Left kidney (tissue), 2 donors: ENCODE data around the gene CNOT3. TPM values are rescaled to one million over a fixed set of nuclear protein-coding genes. Genes with fewer than 3 reads are reported as not detected.
"Not testable (repeated sequence)": the region's sequence is repeated elsewhere in the genome, so short reads cannot be mapped to it uniquely, and the experiment has no call there.

Experiments
- DNase-seq: peaks from one replicate; pipeline ENCODE4 v3.0.0-alpha.2; 2013
- polyA plus RNA-seq: library from polyadenylated mRNA; unstranded; fragments of 120-200 nt; gene quantifications from one replicate; pipeline ENCODE4 v1.2.1, GENCODE V29; 2013; ENCODE audit not compliant: insufficient read length

Gene CNOT3
- polyA plus RNA-seq, 1 donor = 81.7 TPM

DNA sequence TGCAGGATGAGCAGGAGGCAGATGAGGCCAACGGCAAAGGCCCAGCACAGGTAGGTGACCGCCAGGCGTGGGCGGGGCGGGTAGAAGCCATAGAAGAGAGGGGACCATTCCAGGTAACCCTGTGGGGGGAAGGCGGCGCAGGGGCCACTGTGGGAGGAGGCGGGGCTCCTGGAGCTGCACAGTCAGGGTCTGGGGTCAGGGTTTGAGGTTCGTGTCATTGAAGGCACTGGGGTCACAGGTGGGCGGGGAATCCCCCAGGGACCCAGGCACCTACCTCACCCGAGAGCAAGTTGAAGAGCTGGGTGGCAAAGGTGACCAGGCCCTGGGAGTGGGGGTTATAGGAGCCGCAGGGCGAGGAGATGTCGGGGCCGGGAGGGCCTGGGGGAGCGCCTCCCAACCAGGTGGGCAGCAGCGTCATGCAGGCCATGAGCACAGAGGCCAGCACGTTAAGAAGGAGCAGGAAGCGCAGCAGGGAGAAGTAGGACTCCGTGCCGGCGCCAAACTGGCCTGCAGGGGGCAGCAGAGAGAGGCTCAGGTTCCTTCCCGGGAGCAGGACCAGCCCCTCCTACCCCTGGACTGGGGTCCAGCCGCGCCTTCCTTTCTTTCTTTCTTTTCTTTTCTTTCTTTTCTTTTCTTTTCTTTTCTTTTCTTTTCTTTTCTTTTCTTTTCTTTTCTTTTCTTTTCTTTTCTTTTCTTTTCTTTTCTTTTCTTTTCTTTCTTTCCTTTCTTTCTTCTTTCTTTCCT, 30.8 kb downstream of the CNOT3 start:
- DNase-seq = peak; percentile 86

GRCh38 chr19:54169149-54169740, 31.7 kb downstream of the CNOT3 start:
- no peak for DNase-seq

GRCh38 chr19:54171736-54172431, 34.3 kb downstream of the CNOT3 start:
- DNase-seq = not testable (repeated sequence)

- peak; percentile 26 for DNase-seq
Observed at GRCh38 chr19:54172471-54173358, 35.2 kb downstream of the CNOT3 start, which contains the start of gene TMC4. TSS of gene TMC4 (minus strand) at chr19:54173160. CDS start at chr19:54173117, 43 bp downstream.

DNA sequence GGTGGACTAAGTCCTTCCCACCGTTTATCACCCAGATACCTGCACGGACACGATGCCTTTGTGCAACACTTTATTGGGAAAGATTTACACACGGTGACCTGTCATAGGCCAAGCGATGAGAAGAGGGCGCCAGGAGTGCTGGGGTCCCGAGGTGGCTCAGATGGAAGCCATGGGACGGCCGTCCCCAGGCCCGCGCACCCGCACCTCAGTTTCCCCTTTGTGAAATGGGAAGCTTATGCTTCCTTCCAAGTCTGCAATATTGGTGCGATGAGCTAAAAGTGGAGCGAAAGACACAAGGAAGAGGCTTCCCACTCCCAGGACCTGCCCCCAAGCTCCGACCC, 35.8 kb downstream of the CNOT3 start:
- DNase-seq = no peak

DNA sequence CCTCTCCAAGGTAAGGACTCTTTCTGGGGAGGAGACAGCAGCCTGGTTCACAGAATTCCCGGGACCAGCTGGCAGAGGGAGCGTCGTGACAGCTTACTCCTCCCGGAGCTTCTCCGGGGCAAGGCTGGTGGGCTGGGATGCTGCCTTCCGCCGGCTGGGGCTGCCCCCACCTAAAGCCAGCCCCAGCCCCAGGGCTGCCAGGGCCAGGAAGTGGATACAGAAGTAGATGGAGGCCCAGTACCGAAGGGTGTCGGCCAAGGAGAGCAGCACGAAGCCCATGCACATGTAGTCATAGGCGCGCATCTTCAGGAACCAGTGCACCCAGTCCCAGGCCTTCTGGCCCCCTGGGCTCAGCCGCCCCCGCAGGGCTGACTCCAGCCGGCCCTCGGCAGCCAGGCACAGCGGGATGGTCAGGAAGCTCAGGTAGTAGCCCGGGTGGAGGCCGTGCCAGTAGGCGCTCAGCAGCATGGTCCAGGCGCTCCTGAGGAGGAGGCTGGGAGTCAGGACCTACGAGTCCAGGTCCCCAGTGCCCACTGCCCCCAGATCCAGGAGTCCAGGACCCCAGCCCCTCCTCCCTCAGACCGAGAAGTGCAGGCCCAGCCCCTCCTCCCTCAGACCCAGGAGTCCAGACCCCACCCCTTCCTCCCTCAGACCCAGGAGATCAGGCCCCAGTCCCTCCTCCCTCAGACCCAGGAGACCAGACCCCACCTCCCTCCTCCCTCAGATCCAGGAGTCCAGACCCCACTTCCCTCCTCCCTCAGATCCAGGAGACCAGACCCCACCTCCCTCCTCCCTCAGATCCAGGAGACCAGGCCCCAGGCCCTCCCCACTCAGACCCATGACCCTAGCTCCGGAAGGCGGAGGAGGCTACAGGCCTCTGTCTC, 36.6 kb downstream of the CNOT3 start:
- DNase-seq = no peak

- DNase-seq = no peak
Observed at GRCh38 chr19:54178581-54179261, 41.2 kb downstream of the CNOT3 start.

GRCh38 chr19:54179262-54179852, 41.8 kb downstream of the CNOT3 start:
- DNase-seq = no peak

- peak; percentile 81 for DNase-seq
Observed at GRCh38 chr19:54179921-54180461, 42.4 kb downstream of the CNOT3 start.

GRCh38 chr19:54180691-54181091, 43.1 kb downstream of the CNOT3 start:
- DNase-seq = no peak

DNA sequence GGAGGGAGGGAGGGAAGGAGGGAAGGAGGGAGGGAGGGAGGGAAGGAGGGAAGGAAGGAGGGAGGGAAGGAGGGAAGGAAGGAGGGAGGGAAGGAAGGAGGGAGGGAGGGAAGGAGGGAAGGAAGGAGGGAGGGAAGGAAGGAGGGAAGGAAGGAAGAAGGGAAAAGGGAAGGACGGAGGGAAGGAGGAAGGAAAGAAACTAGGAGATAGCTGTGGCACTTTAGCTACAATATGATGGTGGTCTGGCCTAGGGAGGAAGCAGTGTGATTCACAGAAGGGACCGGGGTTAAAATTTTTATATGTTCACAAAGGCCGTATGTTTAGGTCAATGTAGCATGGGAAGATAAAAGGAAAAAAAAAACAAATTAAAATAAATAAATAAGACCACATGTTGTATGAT, 44.3 kb downstream of the CNOT3 start:
- not testable (repeated sequence) for DNase-seq

GRCh38 chr19:54183431-54183830, 45.9 kb downstream of the CNOT3 start:
- DNase-seq = no peak

GRCh38 chr19:54186351-54186750, 48.8 kb downstream of the CNOT3 start:
- DNase-seq = no peak

- DNase-seq = no peak
Observed at GRCh38 chr19:54186934-54187381, 49.4 kb downstream of the CNOT3 start.

DNA sequence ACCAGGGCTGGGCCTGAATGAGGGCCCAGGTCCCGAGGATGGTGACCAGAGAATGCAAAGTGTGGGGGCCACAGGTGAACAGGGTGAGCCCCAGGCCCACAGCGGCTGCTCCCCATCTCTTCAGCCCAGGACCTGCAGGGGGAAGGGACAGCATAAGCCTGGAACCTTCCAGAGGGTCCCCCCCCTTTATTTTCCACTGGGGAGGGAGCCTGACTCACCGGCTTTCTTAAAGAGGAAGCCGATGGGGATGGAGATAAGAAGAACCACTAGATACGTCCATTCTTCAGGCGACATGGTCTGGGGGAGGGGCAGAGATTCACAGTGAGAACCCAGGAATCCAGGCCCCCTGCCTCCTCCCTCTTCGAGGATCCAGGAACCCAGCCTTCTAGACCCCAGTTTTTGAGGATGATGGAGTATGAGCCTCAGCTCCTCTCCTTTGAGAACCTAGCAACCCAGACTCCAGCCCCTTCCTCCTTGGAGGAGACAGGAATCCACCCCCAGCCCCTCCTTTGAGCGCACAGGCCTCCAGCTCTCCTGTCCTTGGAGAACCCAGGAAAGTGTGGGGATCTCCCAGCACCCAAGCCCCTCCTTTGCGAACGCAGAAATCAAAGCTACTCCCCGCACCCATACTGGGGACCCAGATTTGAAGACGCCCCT, 50.8 kb downstream of the CNOT3 start:
- no peak for DNase-seq

DNA sequence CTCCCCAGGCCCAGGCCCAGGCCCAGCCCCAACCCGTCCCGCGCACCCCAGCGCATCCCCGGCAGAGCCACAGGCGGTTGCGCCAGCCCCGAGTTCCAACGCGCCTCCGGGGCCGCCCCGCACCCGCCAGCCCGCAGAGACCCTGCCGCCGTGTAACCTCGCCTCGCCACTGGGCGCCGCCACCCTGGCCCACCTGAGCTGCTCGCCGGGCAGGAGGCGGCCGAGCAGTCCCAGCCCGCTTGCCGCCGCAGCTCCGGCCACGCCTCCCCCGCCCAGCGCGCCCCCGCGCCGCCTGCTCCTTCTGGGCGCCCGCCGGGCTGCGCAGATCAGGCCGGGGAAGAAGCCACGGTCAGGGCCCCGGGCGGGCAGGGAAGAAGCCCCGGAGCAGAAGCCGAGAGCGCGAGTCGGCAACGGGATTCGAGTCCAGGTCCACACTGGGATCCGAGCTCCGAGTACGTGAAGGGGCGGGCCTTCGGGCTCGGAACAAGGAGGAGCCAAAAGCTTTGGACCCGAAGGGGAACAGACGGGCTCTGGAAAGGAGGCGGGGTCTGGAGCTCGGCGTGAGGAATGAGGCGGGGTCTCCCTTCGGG, 51.7 kb downstream of the CNOT3 start, which contains the start of gene MBOAT7:
Gene MBOAT7 (minus strand): TSS at position 436 of the 590 bp plus-strand sequence. CDS start 1,072 bp downstream, outside the sequence.
- DNase-seq = no peak

DNA sequence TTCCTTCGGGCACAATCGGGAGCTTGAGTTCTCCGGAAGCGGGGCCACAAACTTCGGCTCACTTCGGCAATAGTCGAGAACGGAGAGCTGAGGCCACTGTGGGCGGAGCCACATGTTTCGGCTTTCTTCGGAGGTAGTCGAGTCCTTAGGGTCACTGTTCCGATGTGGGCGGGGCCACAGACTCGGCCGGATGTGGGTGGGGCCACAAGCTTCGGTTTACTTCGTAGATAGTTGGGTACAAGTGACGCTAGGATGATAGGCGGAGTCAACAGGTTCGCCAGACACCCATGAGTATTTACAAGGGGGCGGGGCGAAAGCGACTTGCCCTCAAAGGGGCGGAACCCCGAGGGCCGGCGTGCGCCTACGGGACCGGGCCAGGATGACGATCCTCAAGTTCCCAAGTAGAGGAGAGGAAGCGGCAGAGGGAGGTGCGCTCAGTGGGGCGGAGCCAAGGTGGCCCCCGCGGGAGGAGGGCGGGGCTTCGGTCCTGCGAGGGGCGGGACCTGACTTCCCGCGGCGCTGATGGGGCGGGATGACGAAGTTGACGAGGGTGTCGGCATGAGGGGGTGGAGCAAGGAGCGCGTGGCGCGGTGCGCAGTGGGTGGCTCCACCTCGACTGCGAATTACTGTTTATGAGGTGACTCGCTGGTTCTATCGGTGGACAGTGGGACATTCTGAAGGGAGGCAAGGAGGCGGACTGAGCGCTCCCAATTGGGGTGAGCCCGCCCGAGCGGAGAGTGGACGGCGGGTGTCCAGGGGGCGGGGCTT, 52.4 kb downstream of the CNOT3 start:
- DNase-seq = peak; percentile 100

GRCh38 chr19:54190503-54191010, 53.0 kb downstream of the CNOT3 start:
- peak; percentile 99 for DNase-seq
